ENCODE data around the gene TAT. TPM values are rescaled to one million over a fixed set of nuclear protein-coding genes. Genes with fewer than 3 reads are reported as not detected.
"Not testable (repeated sequence)": the region's sequence is repeated elsewhere in the genome, so short reads cannot be mapped to it uniquely, and the experiment has no call there.

Gene TAT
- total RNA-seq, 1 donor from 2014 or later: not detected

- DNase-seq (no peak), ATAC-seq (ENCODE audit: low read depth) (no peak)
- ChIA-PET POLR2A (no interaction called here), CTCF (no interaction called here)
- Mint-ChIP-seq H3K9me3 (no peaks in the 10 kb centered on the region), H3K4me3 (no peak overlapping the region), H3K4me1 (no peaks in the 10 kb centered on the region), H3K27me3 (peaks cover 4% of the 10 kb centered on the region), H3K36me3 (ENCODE audit: low read depth) (no peaks in the 10 kb centered on the region), H3K27ac (no peak overlapping the region)
- no peak for TF ChIP-seq CTCF (IDR thresholded peaks at IDR 0.05)
- intact Hi-C loops (cut with micrococcal nuclease): no loop called here
Observed at GRCh38 chr16:71600822-71601221, 23.9 kb upstream of the TAT start.

- H3K27me3 Mint-ChIP-seq; H3K27ac Mint-ChIP-seq; intact Hi-C loops (cut with micrococcal nuclease); H3K9me3 Mint-ChIP-seq; H3K4me3 Mint-ChIP-seq; ATAC-seq (ENCODE audit: low read depth); POLR2A ChIA-PET; CTCF ChIA-PET; H3K4me1 Mint-ChIP-seq; DNase-seq; H3K36me3 Mint-ChIP-seq (ENCODE audit: low read depth): not testable (repeated sequence)
Observed at GRCh38 chr16:71598426-71598825, 21.5 kb upstream of the TAT start.

- DNase-seq; H3K4me1 Mint-ChIP-seq; CTCF ChIA-PET; H3K36me3 Mint-ChIP-seq (ENCODE audit: low read depth); POLR2A ChIA-PET; H3K4me3 Mint-ChIP-seq; H3K27ac Mint-ChIP-seq; ATAC-seq (ENCODE audit: low read depth); H3K9me3 Mint-ChIP-seq; intact Hi-C loops (cut with micrococcal nuclease): not testable (repeated sequence)
- H3K27me3 Mint-ChIP-seq: peaks cover 11% of the 10 kb centered on the region
Observed at GRCh38 chr16:71595340-71595826, 18.5 kb upstream of the TAT start.

GRCh38 chr16:71594000-71594646 lies 17.2 kb upstream of the TAT start:
- intact Hi-C loops (cut with micrococcal nuclease): no loop called here
- no peaks in the 10 kb centered on the region for H3K36me3 Mint-ChIP-seq (ENCODE audit: low read depth)
- CTCF ChIA-PET: no interaction called here

GRCh38 chr16:71593048-71593999 lies 16.4 kb upstream of the TAT start:
- no peak for DNase-seq
- no peak overlapping the region for H3K4me3 Mint-ChIP-seq
- H3K27me3 Mint-ChIP-seq: peaks cover 9% of the 10 kb centered on the region
- no peak for ATAC-seq (ENCODE audit: low read depth)
- peaks cover 2% of the 10 kb centered on the region for H3K4me1 Mint-ChIP-seq
- H3K36me3 Mint-ChIP-seq (ENCODE audit: low read depth): no peaks in the 10 kb centered on the region
- no peaks in the 10 kb centered on the region for H3K9me3 Mint-ChIP-seq
- TF ChIP-seq CTCF (IDR thresholded peaks at IDR 0.05): no peak
- ChIA-PET POLR2A (no interaction called here), CTCF (interaction anchor here (1.4 to 1.5 kb wide), 2 partner anchors 11 to 18 kb away, joined by 3 to 6 read pairs; no protein-coding TSS in a partner anchor)
- intact Hi-C loops (cut with micrococcal nuclease): no loop called here
- H3K27ac Mint-ChIP-seq: no peak overlapping the region

More at GRCh38 chr16:71594000-71594646, 17.2 kb upstream of the TAT start:
- Mint-ChIP-seq H3K27ac (no peak overlapping the region), H3K9me3 (no peaks in the 10 kb centered on the region), H3K4me3 (no peak overlapping the region), H3K4me1 (no peaks in the 10 kb centered on the region), H3K27me3 (peaks cover 11% of the 10 kb centered on the region)
- no peak for TF ChIP-seq CTCF (IDR thresholded peaks at IDR 0.05)
- ATAC-seq (ENCODE audit: low read depth) (no peak), DNase-seq (no peak)
- POLR2A ChIA-PET: no interaction called here

- Mint-ChIP-seq H3K27me3 (peaks cover 9% of the 10 kb centered on the region), H3K27ac (no peak overlapping the region), H3K4me1 (peaks cover 10% of the 10 kb centered on the region), H3K9me3 (no peaks in the 10 kb centered on the region), H3K36me3 (ENCODE audit: low read depth) (no peaks in the 10 kb centered on the region), H3K4me3 (no peak overlapping the region)
- ChIA-PET POLR2A (interaction anchor here (0.6 kb wide), 1 partner anchor 1067 kb away, joined by 3 read pairs; no protein-coding TSS in a partner anchor), CTCF (interaction anchor here (1.4 to 1.5 kb wide), 2 partner anchors 9 to 19 kb away, joined by 3 to 6 read pairs; no protein-coding TSS in a partner anchor)
- DNase-seq: no peak
- intact Hi-C loops (cut with micrococcal nuclease): no loop called here
- no peak for TF ChIP-seq CTCF (IDR thresholded peaks at IDR 0.05)
- no peak for ATAC-seq (ENCODE audit: low read depth)
Observed at GRCh38 chr16:71591917-71592316, 15.0 kb upstream of the TAT start.
